GM19099 (cell line): ENCODE data around the gene SDCCAG8.

ENCODE experiments used
- POLR2A ChIP-seq: IDR thresholded peaks from 3 replicates; pipeline ENCODE4 v1.6.1; 2011; ENCODE audit warnings: low read depth; ENCODE audit not compliant: insufficient read length; ENCODE audit errors: extremely low read depth

The SDCCAG8 gene

DNA sequence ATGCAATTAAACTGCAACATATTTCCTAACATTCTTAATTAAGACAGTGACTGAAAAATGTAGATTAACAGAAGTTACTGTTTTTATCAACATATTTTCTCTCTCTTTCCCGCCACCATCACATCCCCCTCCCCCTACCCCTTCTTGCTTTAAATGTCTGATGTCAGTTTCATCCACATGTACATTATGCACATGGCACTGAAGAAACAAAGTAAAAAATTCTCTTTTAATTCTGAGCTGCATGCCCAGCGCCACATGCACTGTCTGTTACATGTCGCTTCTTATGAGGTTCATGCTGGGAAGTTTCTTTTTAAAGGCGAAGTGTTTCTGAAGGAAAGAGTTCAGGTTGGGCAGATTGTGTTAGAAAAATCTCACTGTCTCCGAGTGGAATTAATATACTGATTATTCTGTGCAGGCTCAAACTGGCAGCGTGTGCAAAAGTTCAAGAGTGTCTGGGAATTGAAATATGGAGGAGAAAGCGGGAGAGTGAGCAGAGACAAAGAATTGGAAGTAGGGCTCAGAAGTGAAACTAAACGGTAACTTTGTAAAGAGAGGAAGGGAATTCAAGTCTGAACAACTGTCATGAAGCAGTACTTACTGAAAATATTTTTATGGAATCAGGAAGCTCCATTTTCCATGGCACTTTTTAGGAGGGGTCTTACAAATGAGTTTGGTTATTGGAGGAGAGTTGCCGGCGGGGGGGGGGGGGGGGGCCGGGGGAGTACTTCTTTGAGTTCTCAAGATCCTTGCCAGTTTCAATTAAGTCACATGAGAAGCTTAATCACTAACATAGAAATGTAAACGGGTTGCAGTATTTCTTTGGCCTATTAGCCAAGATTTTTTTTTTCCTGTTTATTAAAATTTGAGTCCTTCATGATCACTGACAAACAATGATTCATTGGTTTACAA is 217.6 kb downstream of the SDCCAG8 start:
- no peak for TF ChIP-seq POLR2A

DNA sequence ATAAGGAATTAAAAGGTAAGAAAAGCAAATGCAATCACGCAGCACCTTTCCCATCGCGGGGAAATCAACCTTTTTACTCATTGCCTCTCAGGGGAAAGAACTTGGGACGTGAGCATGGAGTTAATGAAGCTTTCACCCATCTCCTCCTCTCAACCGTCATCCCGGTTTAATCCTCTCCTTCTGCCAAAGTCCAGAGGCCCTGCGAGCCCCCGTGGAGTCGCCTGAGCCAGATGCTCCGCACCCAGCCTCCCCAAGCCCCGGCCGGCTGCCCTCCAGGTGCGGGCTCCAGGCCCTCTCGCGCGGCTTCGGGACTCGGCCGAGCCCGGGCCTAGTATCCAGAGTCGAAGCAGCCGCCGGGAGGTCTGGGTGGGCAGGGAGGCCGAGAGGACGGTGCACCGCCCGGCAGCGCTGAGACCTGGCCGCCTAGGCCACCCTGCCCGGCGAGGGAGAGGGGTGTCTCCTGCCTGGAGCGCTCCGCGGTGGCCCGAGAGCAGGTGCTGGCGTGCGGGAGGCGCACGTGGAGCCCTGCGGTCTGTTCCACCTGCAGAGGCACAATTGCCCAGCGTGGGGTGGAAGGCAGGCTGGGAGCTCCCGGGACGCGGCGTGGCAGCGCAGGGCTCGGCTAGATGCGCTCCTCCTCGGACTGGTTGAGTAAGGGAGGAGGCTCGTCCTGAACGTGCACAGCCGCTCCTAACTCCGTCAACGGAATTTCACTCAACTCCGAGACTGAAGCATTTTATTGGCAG is 218.5 kb downstream of the SDCCAG8 start:
- TF ChIP-seq POLR2A = no peak

DNA sequence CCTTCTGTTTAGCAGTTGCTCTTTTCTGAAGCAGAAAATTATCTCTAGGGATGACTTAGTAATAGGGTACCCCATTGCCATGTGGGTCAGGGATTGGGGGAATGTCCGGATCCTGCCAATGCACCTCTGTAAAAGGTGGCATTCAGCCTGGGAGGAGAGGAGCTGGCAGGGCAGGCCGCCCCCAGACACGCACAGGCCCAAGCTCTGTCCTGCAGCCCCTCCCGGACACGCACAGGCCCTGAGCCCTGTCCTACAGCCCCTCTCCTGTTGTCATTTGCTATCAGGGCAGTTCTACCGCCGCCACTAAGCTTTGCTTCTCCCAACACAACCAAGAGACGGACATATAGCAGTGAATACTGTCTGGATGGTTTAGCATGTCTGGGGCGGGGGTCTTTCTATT is 219.1 kb downstream of the SDCCAG8 start:
- TF ChIP-seq POLR2A = no peak

DNA sequence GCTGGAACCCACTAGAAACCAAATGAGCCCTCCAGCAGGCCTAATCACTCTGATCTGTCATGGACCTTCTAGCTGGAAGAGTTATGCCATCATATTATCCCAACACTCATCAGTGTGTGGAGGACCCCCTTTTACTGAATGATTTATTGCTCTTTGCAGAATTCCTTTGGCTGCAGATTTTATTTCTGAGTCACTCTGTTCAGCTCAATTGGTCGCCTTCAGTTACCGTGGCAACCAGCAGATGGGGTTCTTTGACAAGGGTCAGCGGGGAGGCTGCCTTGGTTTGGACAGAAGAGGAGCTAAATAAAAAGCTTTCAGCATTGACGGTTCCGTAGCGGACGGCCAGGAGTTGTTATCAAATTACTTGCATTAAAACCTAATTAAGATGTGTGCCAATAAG is 220.1 kb downstream of the SDCCAG8 start:
- no peak for TF ChIP-seq POLR2A

- no peak for TF ChIP-seq POLR2A
Measured at GRCh38 chr1:243477731-243478290, 222.0 kb downstream of the SDCCAG8 start.

DNA sequence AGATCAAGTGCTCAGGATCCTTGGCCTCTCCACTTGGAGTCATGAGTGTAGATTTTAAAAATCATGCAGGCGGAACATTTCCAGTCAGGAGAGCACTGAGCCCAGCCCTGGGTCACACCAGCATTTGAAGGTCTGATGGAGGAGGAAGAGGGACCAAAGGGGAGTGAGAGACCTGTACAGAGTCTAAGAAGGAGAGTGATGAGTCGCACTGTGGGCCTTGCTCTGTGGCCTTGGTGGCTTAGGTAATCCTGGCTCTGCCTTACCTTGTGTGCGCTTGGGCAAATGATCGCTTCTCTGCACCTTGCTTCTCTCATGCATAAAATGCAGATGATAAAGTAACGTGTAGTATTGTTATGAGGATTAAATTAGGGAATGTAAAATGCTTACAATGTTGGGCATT is 225.3 kb downstream of the SDCCAG8 start:
- no peak for TF ChIP-seq POLR2A

DNA sequence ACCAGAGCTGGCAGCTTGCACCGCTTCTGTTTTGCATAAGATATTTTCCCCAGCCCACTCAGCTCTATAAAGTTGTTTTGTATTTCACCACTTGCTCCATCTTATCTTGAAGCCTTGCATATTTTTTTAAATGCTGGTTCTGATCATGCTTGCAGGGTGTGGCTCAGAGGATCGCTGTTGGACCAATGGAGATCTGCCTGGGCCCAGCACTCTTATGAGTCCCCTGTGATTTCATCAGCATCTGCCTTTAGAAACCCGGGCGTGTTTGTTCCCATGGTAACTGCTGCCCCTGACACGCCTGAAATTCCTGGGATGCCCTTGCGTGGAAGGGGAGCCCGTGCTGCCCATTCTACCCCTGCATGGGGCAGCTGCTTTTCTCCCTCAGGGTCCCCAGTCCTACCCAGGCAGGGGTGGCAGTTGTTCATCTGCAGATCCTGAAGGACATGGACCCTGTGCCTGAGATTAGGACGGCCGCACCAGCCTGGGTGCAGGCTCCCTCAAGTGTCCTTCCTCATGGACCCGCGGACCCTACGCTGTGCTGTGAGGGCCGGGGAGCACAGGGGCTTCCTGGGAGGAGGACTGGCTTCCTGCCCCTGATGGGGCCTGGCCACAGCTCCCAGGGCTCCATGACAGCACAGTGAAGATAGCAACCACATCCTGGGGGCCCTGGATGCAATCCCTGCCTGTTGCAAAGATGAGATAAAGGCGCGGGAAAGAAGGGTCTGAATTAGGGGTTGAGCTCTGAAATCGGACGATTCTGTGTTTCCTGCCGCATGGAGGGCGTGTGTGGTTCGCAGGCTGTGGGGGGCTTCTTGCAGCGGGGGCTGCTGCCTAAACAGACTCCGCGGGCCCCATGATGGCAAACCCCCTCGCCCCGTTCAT is 226.5 kb downstream of the SDCCAG8 start:
- no peak for TF ChIP-seq POLR2A

GRCh38 chr1:243483071-243483771 is 227.4 kb downstream of the SDCCAG8 start:
- no peak for TF ChIP-seq POLR2A

DNA sequence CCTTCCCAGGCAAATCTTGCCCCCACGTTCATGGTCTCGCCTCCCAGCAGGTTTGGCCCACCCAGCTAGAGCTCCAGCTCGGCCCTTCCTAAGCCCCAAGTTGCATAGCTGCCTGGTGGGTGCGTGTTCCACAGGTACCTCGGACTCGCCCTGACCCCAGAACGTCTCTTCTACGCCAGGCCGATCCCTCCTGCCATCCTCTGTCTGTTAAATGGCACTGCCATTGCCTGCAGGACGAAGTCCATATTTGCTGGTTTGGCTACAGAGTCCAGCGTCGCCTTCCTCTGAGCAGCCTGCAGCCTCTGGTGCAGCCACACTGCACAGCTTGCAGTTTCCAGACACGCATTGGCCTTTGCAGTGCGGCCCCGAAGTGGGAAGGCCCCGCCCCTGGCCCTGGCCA is 228.1 kb downstream of the SDCCAG8 start:
- TF ChIP-seq POLR2A = no peak

DNA sequence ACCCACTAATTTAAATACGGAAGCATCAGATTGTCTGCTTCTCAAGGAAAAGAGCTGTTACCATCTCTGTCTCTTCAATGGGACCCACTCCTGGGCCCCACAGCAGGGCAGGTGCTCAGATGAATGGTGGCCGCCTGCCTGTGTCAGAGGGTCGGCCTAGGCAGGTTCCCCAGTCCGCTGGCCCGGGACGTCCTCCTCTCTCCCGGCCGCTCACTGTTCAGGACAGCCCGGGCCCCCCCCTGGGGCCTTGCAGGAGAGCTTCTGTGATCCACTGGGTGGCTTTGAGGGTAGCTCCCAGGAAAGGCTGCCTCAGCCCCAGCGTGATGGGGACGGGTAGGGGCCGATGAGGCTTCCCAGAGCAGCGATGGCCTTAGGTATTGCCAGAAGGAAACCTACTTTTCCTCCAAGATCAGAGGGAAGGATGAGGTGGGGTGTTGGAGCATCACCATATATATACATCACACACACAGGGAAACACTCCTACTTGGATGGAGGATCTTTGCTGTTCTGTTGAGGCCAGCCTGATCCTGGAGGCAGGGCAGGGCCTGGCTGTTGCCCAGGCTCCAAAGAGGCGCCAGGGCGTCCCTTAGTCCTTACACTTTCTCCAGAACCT is 231.3 kb downstream of the SDCCAG8 start:
- no peak for TF ChIP-seq POLR2A

- TF ChIP-seq POLR2A = no peak
Measured at GRCh38 chr1:243487649-243488227, 231.9 kb downstream of the SDCCAG8 start.

DNA sequence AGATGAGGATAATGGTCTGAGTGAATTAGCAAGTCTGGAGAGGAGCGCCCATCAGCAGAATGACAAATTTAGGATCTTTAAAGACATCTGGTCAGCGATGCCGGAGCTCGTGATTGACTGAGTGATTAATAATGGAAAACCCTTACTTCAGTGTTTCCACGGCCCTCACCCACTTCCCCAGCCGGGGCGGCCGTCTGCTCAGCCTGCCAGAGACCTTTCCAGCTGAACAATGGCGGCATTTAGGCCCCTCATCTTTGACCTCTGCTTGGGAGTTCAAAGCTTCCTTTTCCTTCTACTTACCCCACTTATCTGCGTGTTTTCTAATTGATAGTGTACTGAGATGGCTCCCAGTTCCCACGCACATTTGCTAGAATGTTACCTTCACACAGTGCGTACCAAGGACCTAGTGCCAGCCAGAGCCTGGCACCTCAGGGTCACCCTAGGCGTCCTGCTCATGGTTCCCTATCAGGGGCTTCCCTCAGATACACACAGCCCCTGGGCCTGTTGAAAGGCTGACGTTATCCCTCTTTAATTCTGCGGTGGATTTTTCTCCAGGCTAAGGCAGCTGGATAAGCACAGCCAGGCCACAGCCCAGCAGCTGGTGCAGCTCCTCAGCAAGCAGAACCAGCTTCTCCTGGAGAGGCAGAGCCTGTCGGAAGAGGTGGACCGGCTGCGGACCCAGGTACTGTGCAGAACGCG is 232.8 kb downstream of the SDCCAG8 start:
- no peak for TF ChIP-seq POLR2A

DNA sequence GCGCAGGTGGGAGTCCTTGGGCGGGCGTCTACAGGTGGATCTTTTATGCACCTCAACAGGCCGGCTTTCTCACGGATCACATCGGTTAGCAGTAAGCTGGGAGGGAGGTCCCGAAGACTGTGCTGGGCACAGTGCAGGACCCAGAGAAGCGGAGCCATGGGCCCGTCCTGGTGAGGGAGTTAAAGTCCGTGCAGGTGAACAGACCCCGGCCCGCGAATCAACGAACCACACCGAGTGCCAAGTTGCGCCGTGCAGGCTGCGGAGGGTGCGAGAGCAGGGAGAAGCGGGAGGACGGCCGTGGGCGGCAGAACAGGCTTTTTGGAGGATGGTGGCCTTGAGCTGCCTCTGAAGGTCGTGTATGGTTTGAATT is 233.3 kb downstream of the SDCCAG8 start:
- no peak for TF ChIP-seq POLR2A
